H1 (cell line): ENCODE measurements around the gene ITPR1. TPM values are rescaled to one million over a fixed set of nuclear protein-coding genes. Genes with fewer than 3 reads are reported as not detected.

Source experiments
- CTCF ChIA-PET: fragments of 300-600 bp; sonication (Branson Sonifier 250); formaldehyde crosslinking; loops from one replicate; lab custom pipeline; 2021; ENCODE audit not compliant: partially characterized antibody; lab: Charles Lee
- POLR2A ChIA-PET: fragments of 300-600 bp; sonication (Branson Sonifier 250); formaldehyde crosslinking; loops from one replicate; lab custom pipeline; 2021; ENCODE audit warnings: inconsistent platforms; ENCODE audit not compliant: partially characterized antibody; lab: Charles Lee
- DNase-seq, 2 experiments: peaks; one replicate each; pipeline versions ENCODE4 v3.0.0 to v3.0.0-alpha.2; 2010 to 2022; ENCODE audit warnings: low spot score in 2 of 2, low read depth in 1 of 2, mixed read lengths in 1 of 2
- FAIRE-seq: peaks from 2 replicates; lab custom pipeline; 2011; peaks lifted over from hg19 to GRCh38; lab: Jason Lieb, UNC
- H2AFZ ChIP-seq: 2 replicates; pipeline ENCODE4 v1.8.1; 2012; ENCODE audit warnings: low read length, inconsistent platforms
- H2AK5ac ChIP-seq: 2 replicates; pipeline ENCODE4 v1.6.1; 2013; ENCODE audit warnings: low read depth, low read length
- H2BK120ac ChIP-seq: replicated peaks from 2 replicates; pipeline ENCODE3; 2013; ENCODE audit warnings: low read depth, low read length, inconsistent platforms
- H2BK12ac ChIP-seq: 2 replicates; pipeline ENCODE4 v1.6.1; 2013; ENCODE audit warnings: low read depth, low read length
- H2BK15ac ChIP-seq: 2 replicates; pipeline ENCODE4 v1.6.1; 2013; ENCODE audit warnings: low read length
- H2BK20ac ChIP-seq: 2 replicates; pipeline ENCODE4 v1.6.1; 2013; ENCODE audit warnings: low read length
- H2BK5ac ChIP-seq: 2 replicates; pipeline ENCODE4 v1.6.1; 2013; ENCODE audit warnings: low read depth, low read length
- H3K14ac ChIP-seq: 2 replicates; pipeline ENCODE4 v1.6.1; 2013; ENCODE audit warnings: inconsistent platforms; ENCODE audit not compliant: insufficient read length
- H3K18ac ChIP-seq: 2 replicates; pipeline ENCODE4 v1.6.1; 2013; ENCODE audit warnings: low read length; ENCODE audit errors: extremely low read depth
- H3K23ac ChIP-seq: 2 replicates; pipeline ENCODE4 v1.6.1; 2013; ENCODE audit warnings: inconsistent platforms; ENCODE audit not compliant: insufficient read length
- H3K23me2 ChIP-seq: 2 replicates; pipeline ENCODE4 v1.6.1; 2013; ENCODE audit warnings: low read depth, low read length
- H3K27ac ChIP-seq: 2 replicates; pipeline ENCODE4 v1.6.1; 2011; ENCODE audit warnings: low read depth, low read length, inconsistent platforms
- H3K27me3 ChIP-seq, 4 experiments: replicated peaks in 1 of 4; 1 replicate in 1 of 4; 2 replicates in 3 of 4; pipeline versions ENCODE4 v1.6.1 to v1.8.1; 2011 to 2013; ENCODE audit warnings: low read length in 3 of 4, mild to moderate bottlenecking in 3 of 4, inconsistent platforms in 2 of 4, mixed read lengths in 2 of 4, moderate library complexity in 1 of 4; ENCODE audit not compliant: control insufficient read depth in 3 of 4, insufficient read depth in 3 of 4; ENCODE audit errors: extremely low read depth in 1 of 4
- H3K36me3 ChIP-seq, 4 experiments: 2 replicates each; pipeline versions ENCODE4 v1.6.1 to v1.8.1; 2011 to 2013; ENCODE audit warnings: mild to moderate bottlenecking in 4 of 4, low read length in 3 of 4, moderate library complexity in 2 of 4, control low read depth in 1 of 4, inconsistent platforms in 1 of 4; ENCODE audit not compliant: insufficient read depth in 4 of 4, control insufficient read depth in 2 of 4
- H3K4ac ChIP-seq: replicated peaks from 2 replicates; pipeline ENCODE3; 2013; ENCODE audit warnings: low read length, low read depth, mixed read lengths, inconsistent platforms; ENCODE audit not compliant: insufficient read length
- H3K4me1 ChIP-seq, 4 experiments: replicated peaks in 1 of 4; 1 replicate in 1 of 4; 2 replicates in 3 of 4; pipeline versions ENCODE4 v1.6.1 to v1.8.1; 2011 to 2013; ENCODE audit warnings: low read length in 3 of 4, inconsistent platforms in 2 of 4, mixed read lengths in 1 of 4; ENCODE audit not compliant: insufficient read depth in 4 of 4, control insufficient read depth in 3 of 4
- H3K4me2 ChIP-seq, 2 experiments: 2 replicates each; pipeline versions ENCODE4 v1.6.1 to v1.8.1; 2011 to 2013; ENCODE audit warnings: low read depth in 2 of 2, low read length in 2 of 2, control low read depth in 1 of 2, inconsistent platforms in 1 of 2, mild to moderate bottlenecking in 1 of 2; ENCODE audit not compliant: insufficient read depth in 1 of 2
- H3K4me3 ChIP-seq, 4 experiments: fragments of 200-600, 300-600 bp in 1 of 4; sonication (generic), shearing (Covaris generic), sonication (Bioruptor Twin) in 1 of 4; 2 replicates each; pipeline versions ENCODE4 v1.5.1 to v1.8.1; 2011 to 2016; ENCODE audit warnings: low read length in 4 of 4, low read depth in 3 of 4, control low read depth in 2 of 4, inconsistent platforms in 2 of 4, mild to moderate bottlenecking in 2 of 4, mixed read lengths in 1 of 4, moderate library complexity in 1 of 4; ENCODE audit not compliant: insufficient read depth in 2 of 4; ENCODE audit errors: extremely low read depth in 1 of 4
- H3K56ac ChIP-seq: replicated peaks from 2 replicates; pipeline ENCODE3; 2013; ENCODE audit warnings: low read depth, mild to moderate bottlenecking, mixed read lengths, low read length, inconsistent platforms; ENCODE audit not compliant: insufficient read length
- H3K79me1 ChIP-seq: 2 replicates; pipeline ENCODE4 v1.6.1; 2013; ENCODE audit warnings: low read depth, low read length, control low read depth
- H3K79me2 ChIP-seq, 2 experiments: 2 replicates each; pipeline versions ENCODE4 v1.6.1 to v1.8.1; 2012 to 2013; ENCODE audit warnings: low read length in 2 of 2, mild to moderate bottlenecking in 2 of 2, inconsistent platforms in 1 of 2; ENCODE audit not compliant: insufficient read depth in 2 of 2, control insufficient read depth in 1 of 2
- H3K9ac ChIP-seq, 4 experiments: replicated peaks in 1 of 4; 1 replicate in 1 of 4; 2 replicates in 3 of 4; pipeline versions ENCODE4 v1.6.1 to v1.8.1; 2011 to 2013; ENCODE audit warnings: low read depth in 3 of 4, low read length in 3 of 4, control low read depth in 2 of 4, mild to moderate bottlenecking in 2 of 4, moderate library complexity in 2 of 4, inconsistent platforms in 1 of 4; ENCODE audit errors: extremely low read depth in 1 of 4
- H3K9me3 ChIP-seq, 2 experiments: 2 replicates each; pipeline versions ENCODE4 v1.6.1 to v1.8.1; 2012 to 2013; ENCODE audit warnings: mild to moderate bottlenecking in 2 of 2, moderate library complexity in 2 of 2, control low read depth in 1 of 2, inconsistent platforms in 1 of 2, low read depth in 1 of 2, low read length in 1 of 2, mixed read lengths in 1 of 2; ENCODE audit not compliant: insufficient read depth in 2 of 2
- H4K20me1 ChIP-seq, 2 experiments: replicated peaks in 1 of 2; 2 replicates each; pipeline versions ENCODE3 to v1.8.1; 2011 to 2013; ENCODE audit warnings: inconsistent platforms in 2 of 2, low read length in 2 of 2, mild to moderate bottlenecking in 1 of 2; ENCODE audit not compliant: insufficient read depth in 2 of 2, control insufficient read depth in 1 of 2
- H4K5ac ChIP-seq: 2 replicates; pipeline ENCODE4 v1.6.1; 2013; ENCODE audit warnings: low read length, low read depth, mixed read lengths, inconsistent platforms; ENCODE audit not compliant: insufficient read length
- H4K8ac ChIP-seq: 2 replicates; pipeline ENCODE4 v1.8.0; 2013; ENCODE audit warnings: mild to moderate bottlenecking, moderate library complexity, low read length, inconsistent platforms; ENCODE audit not compliant: insufficient read depth; ENCODE audit errors: extremely low read depth
- H4K91ac ChIP-seq: replicated peaks from 2 replicates; pipeline ENCODE3; 2013; ENCODE audit warnings: low read length, mixed read lengths, inconsistent platforms; ENCODE audit not compliant: insufficient read length
- CREB1 ChIP-seq: IDR thresholded peaks from 2 replicates; pipeline ENCODE4 v1.6.1; 2012; ENCODE audit warnings: inconsistent platforms
- GABPA ChIP-seq: IDR thresholded peaks from 2 replicates; pipeline ENCODE4 v1.6.1; 2011; ENCODE audit warnings: mild to moderate bottlenecking, low read length, moderate library complexity, borderline replicate concordance; ENCODE audit not compliant: insufficient read depth
- KDM5A ChIP-seq: fragments of 200-600 bp; IDR thresholded peaks from 2 replicates; pipeline ENCODE4 v1.7.1; 2012; ENCODE audit warnings: mild to moderate bottlenecking, low read length, inconsistent platforms, mixed read lengths
- NRF1 ChIP-seq: IDR thresholded peaks from 2 replicates; pipeline ENCODE4 v1.6.1; 2011; ENCODE audit warnings: mild to moderate bottlenecking, low read depth, low read length, improper control_type of control experiment
- POU5F1 ChIP-seq: IDR thresholded peaks from 2 replicates; pipeline ENCODE4 v1.6.1; 2011; ENCODE audit warnings: low read depth, mild to moderate bottlenecking, low read length, moderate library complexity
- RAD21 ChIP-seq, 2 experiments: IDR thresholded peaks in 1 of 2; conservative IDR thresholded peaks in 1 of 2; 2 replicates each; pipeline ENCODE4 v1.6.1; 2011; ENCODE audit warnings: low read depth in 2 of 2, low read length in 2 of 2, improper control_type of control experiment in 1 of 2, inconsistent platforms in 1 of 2, mild to moderate bottlenecking in 1 of 2, moderate library complexity in 1 of 2
- SAP30 ChIP-seq: fragments of 300-600 bp; sonication (generic); IDR thresholded peaks from 2 replicates; pipeline ENCODE4 v1.7.1; 2012; ENCODE audit warnings: low read length, moderate library complexity, mild to moderate bottlenecking, inconsistent platforms; ENCODE audit not compliant: insufficient read depth, insufficient replicate concordance
- SP1 ChIP-seq: IDR thresholded peaks from 2 replicates; pipeline ENCODE4 v1.6.1; 2011; ENCODE audit warnings: low read depth, low read length
- SP4 ChIP-seq: IDR thresholded peaks from 2 replicates; pipeline ENCODE4 v1.6.1; 2012; ENCODE audit warnings: low read length, inconsistent platforms
- SRF ChIP-seq: IDR thresholded peaks from 2 replicates; pipeline ENCODE4 v1.6.1; 2011; ENCODE audit warnings: mild to moderate bottlenecking, low read depth, low read length, moderate library complexity
- TAF7 ChIP-seq: optimal IDR thresholded peaks from 2 replicates; pipeline ENCODE3; 2011; ENCODE audit warnings: low read depth, mild to moderate bottlenecking, inconsistent platforms, low read length, moderate library complexity, borderline replicate concordance
- TCF12 ChIP-seq: IDR thresholded peaks from 2 replicates; pipeline ENCODE4 v1.6.1; 2011; ENCODE audit warnings: low read depth, mild to moderate bottlenecking, low read length
- whole genome bisulfite sequencing, 2 experiments: shearing (Covaris generic) in 1 of 2; methylation state at CpG; one replicate each; pipeline versions ENCODE4 v1.1.6 to v1.1.7; 2013 to 2015; ENCODE audit warnings: low lambda C conversion rate in 2 of 2, mixed read lengths in 2 of 2, inconsistent platforms in 1 of 2, low coverage in 1 of 2, missing lambda C conversion rate in 1 of 2; ENCODE audit not compliant: insufficient replicate concordance in 2 of 2, insufficient coverage in 1 of 2, insufficient read length in 1 of 2; ENCODE audit errors: extremely low coverage in 1 of 2, missing lambda C conversion rate in 1 of 2; 5-methylcytosine and 5-hydroxymethylcytosine counted together
- polyA plus RNA-seq, 7 experiments: library from polyadenylated mRNA; depleted of rRNA in 3 of 7; stranded (reverse) in 5 of 7; unstranded in 2 of 7; fragments of >200 nt in 5 of 7; fragments of 200-250 nt in 2 of 7; gene quantifications; 1 replicate in 5 of 7; 2 replicates in 1 of 7; 4 replicates in 1 of 7; pipeline versions ENCODE4 v1.2.1 to v1.2.3, GENCODE V29; 2011 to 2013; ENCODE audit warnings: missing spikeins in 2 of 7, mixed read lengths in 2 of 7
- total RNA-seq: library from RNA; stranded (reverse); fragmentation: NEBNext Ultra II Directional; extraction: Animal tissue kit (Norgen Biotek cat#: 25700); gene quantifications from 2 replicates; pipeline ENCODE4 v1.2.1, GENCODE V29; 2021
- TF ChIP-seq, protein P1 (sequence below): IDR thresholded peaks from 2 replicates; pipeline ENCODE4 v1.6.1; 2012; ENCODE audit warnings: inconsistent platforms

The ITPR1 gene
- total and polyA plus RNA-seq, 2 of the 8 experiments (the other 6 are each of a cell fraction or from before 2014, with no cell fraction given): 2.5 to 16.3 TPM

DNA sequence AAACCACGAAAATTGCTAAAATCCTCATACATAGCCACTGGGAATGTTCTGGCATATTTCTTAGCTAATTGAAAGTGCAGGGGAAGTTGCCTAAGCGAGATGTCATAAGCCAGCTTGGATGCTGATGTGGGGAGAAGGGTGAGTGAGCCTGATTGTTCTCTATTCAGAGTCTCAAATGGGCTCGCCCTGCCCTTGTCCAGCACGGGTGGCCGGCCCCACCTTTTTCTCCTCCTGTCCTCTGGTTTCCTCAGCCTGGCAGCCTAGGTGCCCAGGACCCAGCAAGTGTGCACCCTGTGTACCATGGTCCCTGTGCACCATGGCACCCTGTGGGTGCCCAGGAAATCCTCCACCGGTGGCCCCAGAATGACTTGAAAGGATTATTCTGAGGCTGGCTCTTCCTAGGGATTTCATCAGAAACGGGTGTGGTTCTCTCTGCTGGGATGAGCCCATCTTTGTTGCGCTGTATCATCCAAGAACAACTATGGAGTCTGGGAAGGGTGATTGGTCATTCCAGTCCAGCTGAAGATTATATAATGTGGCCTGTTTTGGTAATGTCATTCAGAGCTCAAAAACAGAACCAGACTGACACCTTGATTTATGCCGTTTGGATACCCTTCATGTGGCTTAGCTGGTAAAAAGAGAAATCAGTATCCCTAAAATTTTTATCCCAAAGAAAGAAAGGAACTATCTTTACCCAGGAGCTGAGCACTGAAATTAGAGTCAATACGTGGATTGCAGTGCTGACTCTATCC, 335.3 kb downstream of the ITPR1 start:
- Histone ChIP-seq H3K4me2 (no peak overlapping the region), H2AFZ (no peak overlapping the region), H4K91ac (no peak overlapping the region), H3K9ac (no peak overlapping the region), H2BK120ac (no peak overlapping the region), H2BK15ac (no peak overlapping the region), H2AK5ac (no peak overlapping the region), H3K4ac (no peak overlapping the region), H3K27ac (no peak overlapping the region), H3K56ac (no peak overlapping the region), H3K4me1 (peaks cover 0 to 4% (median 2%) of the 10 kb centered on the region in 4 experiments; a peak in 3 of 7 replicates), H3K9me3 (no peaks in the 10 kb centered on the region), H2BK12ac (no peak overlapping the region), H2BK5ac (no peak overlapping the region), H3K27me3 (no peaks in the 10 kb centered on the region), H3K14ac (no peak overlapping the region), H3K4me3 (no peak overlapping the region), H4K8ac (no peak overlapping the region), H3K79me2 (no peaks in the 10 kb centered on the region), H3K23me2 (no peaks in the 10 kb centered on the region), H3K23ac (no peak overlapping the region), H4K5ac (no peak overlapping the region), H3K18ac (no peak overlapping the region), H2BK20ac (no peak overlapping the region), H3K36me3 (no peaks in the 10 kb centered on the region), H3K79me1 (no peaks in the 10 kb centered on the region), H4K20me1 (peaks cover 0 to 2% of the 10 kb centered on the region in 2 experiments)
- WGBS, 2 experiments: 93% methylated on average over 10 of the region's 10 CpGs; no CpG with 5 or more reads in 1 of the 2 experiments
- DNase-seq (no peak), FAIRE-seq (no peak)
- CTCF ChIA-PET: interaction anchor here (1.1 to 1.4 kb wide), 2 partner anchors 118 to 195 kb away, joined by 3 to 4 read pairs; no protein-coding TSS in a partner anchor
- POLR2A ChIA-PET: no interaction called here
- no peak for TF ChIP-seq TAF7
- TF ChIP-seq GABPA: no peak
- TF ChIP-seq KDM5A: no peak
- TF ChIP-seq RAD21 (IDR thresholded peaks at IDR 0.05 in 1 of 2, conservative IDR thresholded peaks at IDR 0.05 in 1 of 2; ENCODE audit: low read depth in 2 of 2, low read length in 2 of 2): no peak
- no peak for TF ChIP-seq TCF12
- TF ChIP-seq SAP30: no peak
- no peak for TF ChIP-seq POU5F1
- TF ChIP-seq, protein P1, sequence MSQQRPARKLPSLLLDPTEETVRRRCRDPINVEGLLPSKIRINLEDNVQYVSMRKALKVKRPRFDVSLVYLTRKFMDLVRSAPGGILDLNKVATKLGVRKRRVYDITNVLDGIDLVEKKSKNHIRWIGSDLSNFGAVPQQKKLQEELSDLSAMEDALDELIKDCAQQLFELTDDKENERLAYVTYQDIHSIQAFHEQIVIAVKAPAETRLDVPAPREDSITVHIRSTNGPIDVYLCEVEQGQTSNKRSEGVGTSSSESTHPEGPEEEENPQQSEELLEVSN: no peak
- TF ChIP-seq CREB1: no peak
- TF ChIP-seq NRF1: no peak
- no peak for TF ChIP-seq SP4
- no peak for TF ChIP-seq SP1
- no peak for TF ChIP-seq SRF
